HG03064 (cell line): ENCODE data around the gene TMEM69.
"Not testable (repeated sequence)": the region's sequence is repeated elsewhere in the genome, so short reads cannot be mapped to it uniquely, and the experiment has no call there.

Experiments
- ATAC-seq: cut with Tn5 transposase; IDR thresholded peaks from one replicate; pipeline ENCODE4 v1.9.1; 2021; ENCODE audit warnings: low read depth; ENCODE audit not compliant: unreplicated experiment

TMEM69 gene

DNA sequence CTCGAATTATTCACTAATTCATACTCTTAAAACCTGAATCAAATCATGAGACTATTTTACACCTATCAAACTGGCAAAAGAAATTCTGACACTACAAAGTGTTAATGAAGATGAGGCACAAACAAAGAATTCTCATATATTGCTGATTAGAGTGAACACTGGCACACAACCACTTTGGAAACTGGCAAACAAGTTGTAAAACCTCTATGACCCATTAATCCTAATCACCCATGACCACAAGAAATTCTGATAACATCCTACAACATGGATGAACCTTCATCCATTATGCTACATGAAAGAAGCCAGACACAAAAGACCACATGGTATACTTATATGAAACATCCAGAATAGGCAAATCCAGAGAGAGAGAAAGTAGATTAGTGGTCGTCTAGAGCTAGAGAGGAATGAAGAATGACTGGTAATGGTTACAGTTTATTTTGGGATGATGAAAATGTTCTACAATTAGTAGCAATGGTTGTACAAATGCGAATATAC, 10.2 kb upstream of the TMEM69 start:
- no peak for ATAC-seq

DNA sequence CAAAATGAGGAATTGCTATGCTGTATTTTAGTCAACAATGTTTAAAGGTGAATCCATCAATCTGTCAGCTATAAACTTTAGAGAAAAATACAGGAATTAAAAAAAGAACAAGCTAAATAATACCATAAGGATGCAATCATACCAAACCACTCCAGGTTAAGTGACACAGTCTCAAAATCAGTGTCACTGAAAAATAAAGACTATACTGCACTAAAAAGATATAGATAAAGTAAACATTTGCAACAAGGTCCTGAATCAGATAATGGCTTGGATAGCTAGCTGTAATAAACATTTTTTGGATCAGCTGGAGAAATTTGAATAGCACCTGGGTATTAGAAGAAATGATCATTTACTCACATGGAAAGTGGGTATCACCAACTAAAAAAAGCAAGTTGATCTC, 9.5 kb upstream of the TMEM69 start:
- ATAC-seq: no peak

DNA sequence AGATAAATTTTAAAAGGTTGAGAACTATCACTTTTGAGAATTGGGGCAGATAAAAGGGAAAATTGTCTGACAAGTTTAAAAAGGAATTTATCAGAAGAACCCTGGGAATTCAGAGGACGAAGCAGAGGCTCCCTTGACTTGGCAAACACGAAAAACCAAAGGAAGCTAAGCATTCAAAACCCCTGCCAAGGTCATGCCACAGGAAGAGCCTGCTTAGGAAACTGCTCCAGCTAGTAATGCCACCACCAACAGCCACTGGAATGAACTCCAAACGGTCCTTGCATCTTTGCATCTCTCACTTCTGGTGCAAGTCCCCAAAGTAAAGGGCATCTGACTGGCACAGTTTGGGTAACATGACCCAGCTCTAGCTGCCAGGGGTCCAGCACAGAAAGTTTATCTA, 8.9 kb upstream of the TMEM69 start:
- ATAC-seq: no peak

DNA sequence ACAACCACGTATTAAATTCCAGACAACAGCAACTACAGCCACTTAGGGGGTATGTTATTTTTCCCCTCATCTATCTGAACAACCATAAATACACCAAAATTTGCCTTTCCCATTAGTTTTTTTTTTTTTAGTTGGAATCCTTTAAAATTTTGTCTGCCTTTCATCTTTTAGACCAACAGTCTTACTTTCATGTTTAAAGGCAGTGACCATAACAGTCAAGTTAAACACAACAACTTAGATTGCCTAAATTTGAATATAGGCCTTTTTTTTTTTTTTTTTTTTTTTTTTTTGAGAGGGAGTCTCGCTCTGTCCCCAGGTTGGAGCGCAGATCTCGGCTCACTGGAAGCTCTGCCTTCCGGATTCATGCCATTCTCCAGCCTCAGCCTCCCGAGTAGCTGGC, 5.0 kb upstream of the TMEM69 start:
- ATAC-seq: no peak

DNA sequence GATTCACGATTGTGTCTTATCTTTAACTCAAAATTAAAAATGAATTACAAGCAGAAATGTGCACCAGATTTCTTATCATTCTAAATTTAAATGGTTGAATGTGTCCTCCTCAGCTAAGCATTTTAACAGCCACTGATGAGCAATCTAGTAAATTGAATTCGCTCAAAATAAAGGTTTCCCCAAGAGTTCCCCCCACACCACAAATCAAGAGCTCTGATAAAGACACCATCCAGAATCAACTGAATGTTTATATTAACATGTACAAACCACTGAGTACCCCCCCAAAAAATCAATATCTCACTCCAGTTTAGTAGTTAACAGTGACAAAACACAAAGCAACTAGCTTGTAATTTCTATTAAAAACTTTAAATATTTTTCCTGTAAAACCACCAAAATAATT, 3.6 kb upstream of the TMEM69 start:
- no peak for ATAC-seq

DNA sequence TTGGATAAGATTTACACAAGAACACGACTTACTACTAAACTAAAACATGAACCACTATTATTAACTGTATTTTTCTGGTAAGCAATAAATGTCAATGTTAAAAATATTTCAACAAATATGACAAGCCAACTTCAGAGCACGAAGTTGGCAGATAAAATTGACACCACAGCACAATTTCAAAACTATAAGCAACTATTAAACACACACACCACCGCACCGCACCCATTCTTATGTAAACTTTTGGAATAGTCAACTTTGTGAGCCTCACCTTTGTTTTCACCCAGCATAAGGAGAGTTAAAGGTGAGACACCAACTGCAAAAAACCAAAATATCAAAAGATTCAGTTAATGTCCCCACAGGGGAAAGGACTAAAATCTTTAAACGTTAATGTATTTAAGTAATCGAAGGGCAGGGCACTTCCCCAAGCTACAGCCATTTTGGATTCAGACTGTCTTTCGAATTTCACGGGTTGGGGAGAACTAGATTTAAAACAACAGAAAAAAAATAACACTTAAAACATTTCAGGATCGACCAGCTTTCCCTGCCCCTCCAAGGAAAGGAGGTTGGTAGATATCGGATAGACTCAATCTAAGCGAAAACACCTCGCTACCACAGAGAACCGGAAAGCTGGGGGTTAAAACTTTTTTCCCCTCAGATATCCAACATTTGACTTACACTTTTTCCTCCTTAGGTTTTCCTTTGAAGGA, 2.5 kb upstream of the TMEM69 start:
- ATAC-seq: no peak

DNA sequence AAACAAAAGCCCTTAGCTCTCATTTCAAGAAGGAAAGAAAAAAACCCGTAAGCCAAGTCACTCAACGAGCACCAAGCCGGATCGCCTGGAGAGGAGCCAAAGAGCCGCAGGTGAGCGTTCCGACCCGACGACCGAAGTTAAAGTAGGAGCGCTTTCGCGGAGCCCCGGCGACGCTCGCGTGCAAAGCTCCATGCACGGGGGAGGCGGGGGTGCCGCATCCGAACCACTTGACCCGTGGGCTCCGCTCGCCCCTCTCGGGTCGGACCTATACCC, 2.0 kb upstream of the TMEM69 start:
- no peak for ATAC-seq

DNA sequence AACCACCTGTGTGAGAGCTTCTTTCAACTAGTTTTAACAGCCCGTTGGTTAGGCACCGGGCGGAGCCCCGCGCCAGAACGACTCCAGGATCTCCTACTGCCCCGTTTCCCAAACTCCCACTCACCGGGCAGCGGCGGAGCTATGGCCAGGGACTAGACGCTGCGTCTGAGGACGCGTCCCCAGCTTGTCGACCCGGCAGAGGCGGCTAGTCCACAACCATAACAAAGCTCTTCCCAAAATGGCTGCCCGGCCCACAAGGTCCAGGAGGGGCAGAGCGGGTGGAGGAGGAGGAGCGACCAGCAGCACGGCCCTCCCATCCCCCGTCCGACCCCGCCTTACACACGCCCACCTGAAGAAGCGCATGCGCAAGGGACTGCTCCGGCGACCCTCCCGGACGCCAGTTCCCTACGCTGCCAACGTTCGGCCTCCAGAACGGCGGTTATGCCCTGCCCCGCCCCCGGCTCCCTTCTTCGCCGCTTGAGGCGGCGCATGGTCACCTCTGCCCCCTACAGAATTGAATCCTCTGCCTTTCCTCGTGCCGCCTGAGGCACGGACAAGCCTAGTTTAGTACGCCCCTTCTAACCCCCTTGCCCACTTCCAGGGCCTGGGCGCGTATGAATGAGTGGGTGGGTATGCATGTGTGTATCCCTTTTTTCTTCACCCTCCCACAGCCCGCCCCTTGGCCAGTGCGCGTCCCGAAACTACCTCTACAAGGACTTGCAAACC, 1.5 kb upstream of the TMEM69 start, which contains the start of gene GPBP1L1:
TSS of gene GPBP1L1 (minus strand) at position 246 of the 726 bp plus-strand sequence. CDS start 27,446 bp downstream, outside the sequence.
- ATAC-seq: peak; percentile 54

DNA sequence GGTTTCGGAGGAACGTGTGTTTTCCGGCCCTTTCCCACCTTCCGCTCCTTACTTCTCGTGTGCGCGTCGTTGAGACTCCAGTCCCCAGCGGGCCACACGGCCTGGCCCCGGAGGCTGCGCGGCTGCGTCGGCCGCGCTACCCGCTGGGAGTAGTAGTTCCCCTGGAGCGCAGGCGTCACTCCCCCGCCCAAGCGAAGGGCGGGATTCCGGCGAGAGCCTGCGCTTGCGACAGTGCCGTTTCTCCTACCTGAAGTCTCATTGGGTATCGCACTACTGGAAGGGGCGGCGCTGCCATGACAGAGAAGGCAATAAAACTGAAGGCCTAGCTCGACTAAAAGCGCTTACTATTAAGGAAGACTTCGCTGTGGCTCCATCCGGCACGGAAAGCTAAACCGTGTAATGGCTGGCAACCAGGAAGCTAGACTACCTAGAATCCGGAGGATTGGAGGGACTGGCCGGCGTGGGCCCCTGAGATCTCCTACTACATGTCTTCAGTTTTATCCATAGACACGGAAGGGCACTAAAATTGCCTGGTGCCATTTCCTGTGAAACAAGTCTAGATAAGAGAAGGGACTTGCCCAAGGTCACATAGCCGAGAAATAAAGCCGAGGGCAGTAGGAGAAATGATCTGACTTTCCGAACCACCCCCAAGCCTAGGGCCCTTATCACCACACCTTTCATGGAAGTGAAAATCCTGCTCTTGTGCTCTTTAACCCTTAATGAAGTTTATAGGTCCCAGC, 797 bp upstream of the TMEM69 start:
- ATAC-seq: peak; percentile 75

DNA sequence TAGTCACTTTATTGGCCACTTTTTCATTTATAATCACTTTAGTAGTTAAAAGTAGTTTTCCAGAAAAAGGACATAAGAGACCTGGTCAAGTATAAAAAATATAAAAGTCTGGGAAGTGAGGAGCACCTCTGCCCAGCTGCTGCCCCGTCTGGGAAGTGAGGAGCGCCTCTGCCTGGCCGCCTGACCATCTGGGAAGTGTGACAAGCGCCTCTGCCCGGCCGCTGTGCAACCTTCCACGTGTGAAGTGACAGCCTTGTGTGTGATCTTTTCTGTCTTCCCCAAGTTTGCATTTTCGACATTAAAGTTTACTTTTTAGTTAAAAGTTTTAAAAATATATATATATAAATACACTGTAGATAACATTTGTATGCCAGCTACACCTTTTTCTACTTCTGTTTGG, 5.8 kb downstream of the TMEM69 start:
- not testable (repeated sequence) for ATAC-seq

DNA sequence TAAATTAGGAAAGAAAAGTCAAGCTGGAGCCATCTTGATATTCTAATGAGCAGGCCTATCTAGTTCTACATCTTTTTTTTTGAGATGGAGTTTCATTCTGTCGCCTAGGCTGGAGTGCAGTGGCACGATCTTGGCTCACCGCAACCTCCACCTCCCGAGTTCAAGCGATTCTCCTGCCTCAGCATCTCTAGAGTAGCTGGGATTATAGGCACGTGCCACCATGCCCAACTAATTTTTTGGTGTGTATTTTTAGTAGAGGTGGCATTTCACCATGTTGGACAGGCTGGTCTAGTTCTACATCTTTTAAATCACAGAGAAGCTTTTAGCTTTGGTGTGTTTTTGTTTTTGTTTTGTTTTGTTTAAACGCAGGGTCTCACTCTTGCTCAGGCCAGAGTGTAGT, 6.8 kb downstream of the TMEM69 start:
- no peak for ATAC-seq

DNA sequence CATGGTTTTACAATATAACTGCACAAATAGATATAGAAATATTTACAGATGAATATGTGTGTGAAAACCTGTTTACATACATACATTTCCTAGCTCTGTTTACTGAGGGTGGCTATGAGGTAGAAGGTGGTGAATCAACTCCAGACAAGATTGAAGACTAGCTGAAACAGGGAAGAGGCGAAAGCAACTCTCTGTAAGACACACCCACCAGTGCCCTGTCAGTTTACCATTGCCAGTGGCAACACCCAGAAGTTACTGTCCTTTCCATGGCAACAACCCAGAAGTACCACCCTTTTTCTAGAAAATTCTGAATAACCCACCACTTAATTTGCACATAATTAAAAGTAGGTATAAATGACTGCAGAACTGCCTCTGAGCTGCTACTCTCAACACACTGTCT, 16.7 kb downstream of the TMEM69 start:
- ATAC-seq: no peak

DNA sequence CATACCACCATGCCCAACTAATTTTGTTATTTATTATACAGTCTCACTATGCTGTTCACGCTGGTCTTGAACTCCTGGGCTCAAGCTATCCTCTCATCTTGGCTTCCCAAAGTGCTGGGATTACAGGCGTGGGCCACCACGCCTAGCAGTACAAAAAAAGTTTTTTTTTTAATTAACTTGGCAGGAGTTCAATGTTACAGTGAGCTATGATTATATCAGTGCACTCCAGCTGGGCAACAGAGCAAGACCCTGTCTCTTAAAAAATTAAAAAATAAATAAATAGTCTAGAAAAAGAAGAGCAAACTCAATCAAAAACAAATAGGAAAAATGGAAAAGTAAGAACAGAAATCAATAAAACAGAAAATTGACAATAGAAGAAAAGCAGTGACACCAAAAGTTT, 25.7 kb downstream of the TMEM69 start:
- ATAC-seq: no peak

DNA sequence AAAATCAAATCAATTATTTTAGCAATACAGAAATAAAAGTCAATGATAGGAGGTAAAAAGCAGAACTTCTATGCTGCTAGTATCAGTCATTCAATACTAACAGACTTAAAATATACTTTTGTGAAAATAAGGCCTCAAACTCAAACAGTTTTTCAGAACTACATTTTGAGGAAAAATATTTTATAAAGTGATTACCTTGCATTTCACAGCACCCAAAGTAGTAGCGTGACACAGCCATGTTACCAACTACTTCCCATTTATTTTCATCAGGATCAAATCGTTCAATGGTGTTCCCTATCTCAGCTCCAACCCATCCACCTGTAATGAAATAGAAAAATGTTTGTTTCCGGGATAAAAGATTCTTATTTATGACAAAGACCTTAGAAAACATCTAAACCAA, 28.7 kb downstream of the TMEM69 start:
- ATAC-seq: no peak

DNA sequence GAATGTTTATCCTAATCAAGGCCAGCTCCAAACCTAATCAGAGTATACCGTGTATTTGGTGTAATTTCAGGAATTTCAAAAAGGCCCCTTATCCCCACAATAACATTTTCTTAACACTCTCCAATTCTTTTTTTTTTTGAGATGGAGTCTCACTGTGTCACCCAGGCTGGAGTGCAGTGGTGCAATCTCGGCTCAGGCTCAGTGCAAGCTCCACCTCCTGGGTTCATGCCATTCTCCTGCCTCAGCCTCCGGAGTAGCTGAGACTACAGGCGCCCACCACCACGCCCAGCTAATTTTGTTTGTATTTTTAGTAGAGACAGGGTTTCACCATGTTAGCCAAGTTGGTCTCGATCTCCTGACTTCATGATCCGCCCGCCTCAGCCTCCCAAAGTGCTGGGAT, 29.4 kb downstream of the TMEM69 start:
- ATAC-seq: not testable (repeated sequence)

DNA sequence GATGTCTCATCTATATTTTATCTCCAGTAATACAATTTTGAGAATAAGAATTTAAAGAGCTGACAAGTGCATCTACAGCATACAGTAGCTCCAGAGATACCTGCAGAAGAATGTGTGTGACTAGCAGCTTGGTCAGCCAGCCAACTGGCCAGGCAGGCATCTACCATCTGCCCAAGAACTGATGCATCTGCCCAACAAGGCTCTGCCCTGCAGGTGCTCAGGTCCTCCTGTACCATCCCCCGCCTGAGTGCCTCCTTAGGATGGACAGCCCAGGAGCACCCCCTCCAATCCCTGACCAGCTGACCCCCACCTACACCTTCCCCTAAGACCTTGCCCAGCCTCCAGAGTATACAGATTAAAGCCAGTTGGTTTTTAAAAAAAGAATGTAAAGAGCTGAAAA, 30.3 kb downstream of the TMEM69 start:
- ATAC-seq: no peak

DNA sequence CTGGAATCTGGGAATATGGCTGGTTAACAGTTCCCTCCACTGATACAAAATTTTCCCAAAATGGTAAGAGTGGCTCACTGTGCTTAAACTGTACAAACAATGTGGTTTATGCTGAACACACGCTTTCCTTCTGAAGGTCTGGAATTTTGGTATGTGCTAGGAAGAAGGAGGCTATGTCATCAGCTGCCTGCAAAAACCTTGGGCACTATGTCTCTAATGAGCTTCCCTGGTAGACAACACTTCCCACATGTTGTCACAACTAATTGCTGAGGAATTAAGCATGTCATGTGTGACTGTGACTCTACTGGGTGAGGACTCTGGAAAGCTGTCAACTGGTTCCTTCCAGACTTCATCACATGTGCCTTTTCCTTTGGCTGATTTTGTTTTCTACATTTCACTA, 33.2 kb downstream of the TMEM69 start:
- no peak for ATAC-seq

DNA sequence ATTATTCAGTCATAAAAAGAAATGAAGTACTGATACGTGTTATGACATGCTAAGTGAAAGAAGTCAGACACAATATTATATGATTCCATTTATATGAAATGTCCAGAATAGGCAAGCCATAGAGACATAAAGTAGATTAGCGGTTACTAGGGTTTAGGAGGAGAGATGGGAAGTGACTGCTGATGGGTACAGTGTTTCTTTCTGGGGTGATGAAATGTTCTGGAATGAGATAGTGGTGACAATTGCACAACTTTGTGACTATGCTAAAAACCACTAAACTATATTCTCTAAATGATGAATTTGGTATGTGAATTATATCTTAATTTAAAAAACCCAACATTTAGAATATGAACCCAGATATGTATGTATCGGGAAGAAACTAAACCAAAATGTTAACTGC, 34.8 kb downstream of the TMEM69 start:
- ATAC-seq: no peak

DNA sequence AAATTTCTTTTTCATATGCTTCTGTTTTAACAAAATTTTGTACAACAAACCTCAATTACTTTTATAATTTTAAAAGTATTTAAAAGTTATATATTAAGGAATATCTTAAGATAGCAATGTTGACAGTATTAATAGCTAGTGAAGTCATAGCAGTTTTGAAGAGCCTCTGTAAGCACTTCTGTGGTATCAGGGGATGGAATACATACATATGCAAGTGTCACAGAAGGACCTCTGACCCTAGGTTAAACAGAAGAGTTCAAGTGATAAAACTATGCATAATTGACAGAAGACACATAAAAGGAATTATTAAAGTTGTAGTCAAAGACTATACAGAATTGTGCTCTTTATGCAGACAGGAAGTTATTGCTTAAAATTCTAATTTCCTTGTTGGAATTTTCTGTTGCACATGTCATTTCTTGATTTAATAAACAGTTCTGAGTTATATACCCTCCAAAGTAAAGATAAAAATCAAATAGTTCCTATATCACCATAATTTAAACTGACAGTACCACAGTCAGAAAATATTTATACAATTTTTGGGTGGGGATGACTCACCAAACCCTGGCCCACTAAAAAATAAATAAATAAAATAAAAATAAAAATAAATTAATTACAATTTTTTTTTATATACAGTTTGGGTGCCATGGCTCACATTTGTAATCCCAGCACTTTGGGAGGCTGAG, 35.4 kb downstream of the TMEM69 start:
- no peak for ATAC-seq

DNA sequence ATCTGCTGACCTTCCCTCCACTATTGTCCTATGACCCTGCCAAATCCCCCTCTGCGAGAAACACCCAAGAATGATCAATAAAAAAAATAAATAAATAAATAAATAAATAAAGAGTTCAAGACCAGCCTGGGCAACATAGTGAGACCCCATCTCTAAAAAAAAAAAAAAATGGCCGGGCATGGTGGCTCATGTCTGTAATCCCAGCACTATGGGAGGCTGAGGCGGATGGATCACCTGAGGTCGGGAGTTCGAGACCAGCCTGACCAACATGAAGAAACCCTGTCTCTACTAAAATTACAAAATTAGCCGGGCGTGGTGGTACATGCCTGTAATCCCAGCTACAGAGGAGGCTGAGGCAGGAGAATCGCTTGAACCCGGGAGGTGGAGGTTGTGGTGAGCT, 38.0 kb downstream of the TMEM69 start:
- ATAC-seq: not testable (repeated sequence)
